ENCODE measurements around the gene KLK1.

Gene KLK1

DNA sequence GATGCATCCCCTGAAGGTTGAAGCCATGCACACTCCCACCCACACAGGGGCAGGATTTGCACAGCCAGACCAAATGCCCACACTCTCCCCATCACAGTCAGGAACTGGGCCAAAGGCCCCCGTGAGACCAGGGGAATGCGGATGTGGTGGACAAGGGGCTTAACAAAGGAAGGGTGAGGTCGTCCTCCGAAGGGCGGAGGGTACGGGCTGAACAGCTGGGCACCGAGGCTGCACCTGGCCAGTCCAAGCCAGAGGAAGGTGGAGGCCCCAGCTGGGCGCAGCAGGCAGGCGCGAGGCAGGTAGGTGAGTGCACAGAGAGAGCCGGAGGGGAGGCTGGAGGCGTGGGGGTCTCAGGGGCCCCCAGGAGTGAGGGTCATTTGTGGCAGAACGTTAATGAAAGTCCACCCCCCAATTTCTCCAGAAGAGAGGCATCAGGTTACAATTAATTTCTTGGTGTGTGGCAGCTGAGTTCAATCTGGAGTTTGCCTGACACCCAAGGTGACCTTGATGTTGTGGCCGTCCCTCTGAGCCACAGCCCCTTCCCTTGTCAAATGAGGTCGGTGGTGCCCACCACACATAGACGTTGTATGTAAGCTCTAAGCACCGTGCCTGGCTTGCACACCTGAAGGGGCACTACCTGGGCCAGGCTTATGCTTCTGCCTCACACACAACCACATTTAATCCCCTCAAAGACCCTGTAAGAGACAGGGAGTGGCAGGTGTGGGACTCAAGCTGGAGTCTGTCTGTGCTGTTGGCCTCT is 6.9 kb upstream of the KLK1 start:
- Mint-ChIP-seq H3K4me3 (no peak overlapping the region), H3K9me3 (peaks cover 4% of the 10 kb centered on the region), H3K36me3 (ENCODE audit: low read depth) (no peaks in the 10 kb centered on the region), H3K27me3 (ENCODE audit: low read depth, poor library complexity) (peaks cover 70% of the 10 kb centered on the region), H3K4me1 (no peaks in the 10 kb centered on the region), H3K27ac (no peak overlapping the region)
- DNase-seq = no peak
- TF ChIP-seq, protein P1, sequence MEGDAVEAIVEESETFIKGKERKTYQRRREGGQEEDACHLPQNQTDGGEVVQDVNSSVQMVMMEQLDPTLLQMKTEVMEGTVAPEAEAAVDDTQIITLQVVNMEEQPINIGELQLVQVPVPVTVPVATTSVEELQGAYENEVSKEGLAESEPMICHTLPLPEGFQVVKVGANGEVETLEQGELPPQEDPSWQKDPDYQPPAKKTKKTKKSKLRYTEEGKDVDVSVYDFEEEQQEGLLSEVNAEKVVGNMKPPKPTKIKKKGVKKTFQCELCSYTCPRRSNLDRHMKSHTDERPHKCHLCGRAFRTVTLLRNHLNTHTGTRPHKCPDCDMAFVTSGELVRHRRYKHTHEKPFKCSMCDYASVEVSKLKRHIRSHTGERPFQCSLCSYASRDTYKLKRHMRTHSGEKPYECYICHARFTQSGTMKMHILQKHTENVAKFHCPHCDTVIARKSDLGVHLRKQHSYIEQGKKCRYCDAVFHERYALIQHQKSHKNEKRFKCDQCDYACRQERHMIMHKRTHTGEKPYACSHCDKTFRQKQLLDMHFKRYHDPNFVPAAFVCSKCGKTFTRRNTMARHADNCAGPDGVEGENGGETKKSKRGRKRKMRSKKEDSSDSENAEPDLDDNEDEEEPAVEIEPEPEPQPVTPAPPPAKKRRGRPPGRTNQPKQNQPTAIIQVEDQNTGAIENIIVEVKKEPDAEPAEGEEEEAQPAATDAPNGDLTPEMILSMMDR (IDR thresholded peaks at IDR 0.05) = no peak

DNA sequence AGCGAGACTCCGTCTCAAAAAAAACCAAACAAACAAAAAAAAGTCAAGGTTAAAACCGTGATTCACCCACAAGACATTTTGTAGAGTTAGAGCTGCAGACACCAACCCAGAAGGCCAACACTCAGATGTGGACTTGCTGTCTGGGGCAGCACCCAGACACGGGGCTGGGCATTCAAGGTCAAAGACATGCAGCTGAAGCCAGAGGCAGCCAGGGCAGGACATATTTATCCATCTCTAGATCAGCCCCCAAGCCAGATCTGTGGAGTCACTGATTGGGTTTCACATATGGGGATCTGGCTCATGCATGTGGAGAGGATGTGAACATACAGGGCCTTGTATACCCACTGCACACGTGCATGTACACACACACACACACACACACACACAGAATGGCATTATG is 6.2 kb upstream of the KLK1 start:
- H3K9me3 Mint-ChIP-seq = peaks cover 4% of the 10 kb centered on the region
- no peaks in the 10 kb centered on the region for H3K36me3 Mint-ChIP-seq (ENCODE audit: low read depth)
- TF ChIP-seq, protein P1 (IDR thresholded peaks at IDR 0.05) = no peak
- no peak overlapping the region for H3K27ac Mint-ChIP-seq
- peaks cover 69% of the 10 kb centered on the region for H3K27me3 Mint-ChIP-seq (ENCODE audit: low read depth, poor library complexity)
- no peak for DNase-seq
- H3K4me3 Mint-ChIP-seq = no peak overlapping the region
- H3K4me1 Mint-ChIP-seq = no peaks in the 10 kb centered on the region

- TF ChIP-seq, protein P1 (IDR thresholded peaks at IDR 0.05) = no peak
- peaks cover 71% of the 10 kb centered on the region for H3K27me3 Mint-ChIP-seq (ENCODE audit: low read depth, poor library complexity)
- no peaks in the 10 kb centered on the region for H3K36me3 Mint-ChIP-seq (ENCODE audit: low read depth)
- peaks cover 6% of the 10 kb centered on the region for H3K9me3 Mint-ChIP-seq
- no peak overlapping the region for H3K27ac Mint-ChIP-seq
- no peak overlapping the region for H3K4me3 Mint-ChIP-seq
- no peak for DNase-seq
- no peaks in the 10 kb centered on the region for H3K4me1 Mint-ChIP-seq
Observed at GRCh38 chr19:50827476-50827875, 3.9 kb upstream of the KLK1 start.

GRCh38 chr19:50826492-50827240 is 3.1 kb upstream of the KLK1 start:
- no peaks in the 10 kb centered on the region for H3K4me1 Mint-ChIP-seq
- no peak overlapping the region for H3K4me3 Mint-ChIP-seq
- TF ChIP-seq, protein P1 (IDR thresholded peaks at IDR 0.05) = no peak
- peaks cover 6% of the 10 kb centered on the region for H3K9me3 Mint-ChIP-seq
- H3K27me3 Mint-ChIP-seq (ENCODE audit: low read depth, poor library complexity) = peaks cover 71% of the 10 kb centered on the region
- DNase-seq = no peak
- no peak overlapping the region for H3K27ac Mint-ChIP-seq
- H3K36me3 Mint-ChIP-seq (ENCODE audit: low read depth) = no peaks in the 10 kb centered on the region

- Mint-ChIP-seq H3K27ac (no peak overlapping the region), H3K36me3 (ENCODE audit: low read depth) (no peaks in the 10 kb centered on the region), H3K4me3 (no peak overlapping the region), H3K4me1 (peaks cover 26% of the 10 kb centered on the region), H3K27me3 (ENCODE audit: low read depth, poor library complexity) (peaks cover 86% of the 10 kb centered on the region), H3K9me3 (peaks cover 6% of the 10 kb centered on the region)
- TF ChIP-seq, protein P1 (IDR thresholded peaks at IDR 0.05) = no peak
- no peak for DNase-seq
Observed at GRCh38 chr19:50822661-50823208, 852 bp downstream of the KLK1 start.
